ENCODE results near the gene CPAMD8.

GRCh38 chr19:16880884-16881554 lies 145.6 kb downstream of the CPAMD8 start:
- TF ChIP-seq CTCF (IDR thresholded peaks at IDR 0.05) (no peak), POLR2A (IDR thresholded peaks at IDR 0.05) (no peak), POLR2AphosphoS5 (IDR thresholded peaks at IDR 0.05) (no peak), EP300 (IDR thresholded peaks at IDR 0.05) (no peak)
